CD8-positive, alpha-beta memory T cell (primary cell): ENCODE results near the gene KCNIP1. TPM values are rescaled to one million over a fixed set of nuclear protein-coding genes. Genes with fewer than 3 reads are reported as not detected.
"Not testable (repeated sequence)": the region's sequence is repeated elsewhere in the genome, so short reads cannot be mapped to it uniquely, and the experiment has no call there.

Source experiments
- CTCF ChIA-PET: fragments of 350-600 bp; sonication (Branson Sonifier 250); formaldehyde crosslinking; loops from one replicate; lab custom pipeline; 2021; ENCODE audit warnings: antibody characterized with exemption; lab: Charles Lee
- POLR2A ChIA-PET: fragments of 350-600 bp; sonication (Branson Sonifier 250); formaldehyde crosslinking; loops from one replicate; lab custom pipeline; 2021; ENCODE audit warnings: antibody characterized with exemption; lab: Charles Lee
- DNase-seq, 5 donors: peaks; one replicate each; pipeline versions ENCODE4 v3.0.0 to v3.0.0-alpha.2; 2020 to 2022; ENCODE audit warnings: mixed read lengths in 1 of 5
- H3K27ac ChIP-seq: one replicate; pipeline ENCODE4 v1.7.0; 2013; ENCODE audit warnings: low read depth, mild to moderate bottlenecking, low read length, moderate library complexity
- H3K27me3 ChIP-seq: 2 replicates; pipeline ENCODE4 v1.7.0; 2013; ENCODE audit warnings: low read length, mild to moderate bottlenecking; ENCODE audit not compliant: insufficient read depth, poor library complexity, severe bottlenecking
- H3K36me3 ChIP-seq: 2 replicates; pipeline ENCODE4 v1.7.0; 2013; ENCODE audit warnings: mild to moderate bottlenecking, low read length, moderate library complexity; ENCODE audit not compliant: insufficient read depth
- H3K4me1 ChIP-seq: 2 replicates; pipeline ENCODE4 v1.7.0; 2013; ENCODE audit warnings: mild to moderate bottlenecking, low read length, moderate library complexity; ENCODE audit not compliant: insufficient read depth
- H3K4me3 ChIP-seq: 2 replicates; pipeline ENCODE4 v1.7.0; 2013; ENCODE audit warnings: mild to moderate bottlenecking, low read length
- H3K9me3 ChIP-seq: 2 replicates; pipeline ENCODE4 v1.7.0; 2013; ENCODE audit warnings: mild to moderate bottlenecking, low read length
- H3K27ac Mint-ChIP-seq, 8 donors: one replicate each; pipeline ENCODE4 v1.8.0; 2020 to 2021; ENCODE audit warnings: mixed read lengths in 8 of 8, mild to moderate bottlenecking in 6 of 8, inconsistent platforms in 3 of 8, moderate library complexity in 3 of 8
- H3K27me3 Mint-ChIP-seq, 2 donors: one replicate each; pipeline ENCODE4 v1.8.0; 2020 to 2021; ENCODE audit warnings: mixed read lengths in 2 of 2, mild to moderate bottlenecking in 1 of 2, moderate library complexity in 1 of 2
- H3K36me3 Mint-ChIP-seq, 3 donors: one replicate each; pipeline ENCODE4 v1.8.0; 2020 to 2021; ENCODE audit warnings: mixed read lengths in 3 of 3, inconsistent platforms in 1 of 3, mild to moderate bottlenecking in 1 of 3
- H3K4me1 Mint-ChIP-seq, 3 donors: one replicate each; pipeline ENCODE4 v1.8.0; 2020 to 2021; ENCODE audit warnings: mixed read lengths in 3 of 3, inconsistent platforms in 1 of 3, mild to moderate bottlenecking in 1 of 3
- H3K4me3 Mint-ChIP-seq, 7 donors: one replicate each; pipeline ENCODE4 v1.8.0; 2020 to 2021; ENCODE audit warnings: mixed read lengths in 7 of 7, mild to moderate bottlenecking in 6 of 7, moderate library complexity in 4 of 7, inconsistent platforms in 2 of 7
- H3K9me3 Mint-ChIP-seq, 5 donors: one replicate each; pipeline ENCODE4 v1.8.0; 2020 to 2022; ENCODE audit warnings: mixed read lengths in 5 of 5, mild to moderate bottlenecking in 3 of 5, moderate library complexity in 2 of 5, inconsistent platforms in 1 of 5
- polyA plus RNA-seq: library from polyadenylated mRNA; unstranded; fragments of 300-500 nt; fragmentation: Illumina TruSeq; gene quantifications from one replicate; pipeline ENCODE4 v1.2.3, GENCODE V29; 2021
- total RNA-seq, 2 experiments: library from RNA; stranded (reverse); gene quantifications; one replicate each; pipeline ENCODE4 v1.2.3, GENCODE V29; 2021

KCNIP1 gene
- total and polyA plus RNA-seq, 3 experiments from 2014 or later = not detected

GRCh38 chr5:170546282-170546681, 42.5 kb downstream of the KCNIP1 start:
- Histone ChIP-seq H3K4me3 (no peak overlapping the region), H3K36me3 (no peaks in the 10 kb centered on the region), H3K9me3 (no peaks in the 10 kb centered on the region), H3K4me1 (no peaks in the 10 kb centered on the region), H3K27me3 (no peaks in the 10 kb centered on the region), H3K27ac (no peak overlapping the region)
- ChIA-PET CTCF (no interaction called here), POLR2A (no interaction called here)
- Mint-ChIP-seq H3K27ac (peak overlapping the region in 1 of 8 donors; percentile 16), H3K9me3 (peaks cover 2 to 13% (median 7%) of the 10 kb centered on the region in 5 donors), H3K27me3 (peaks cover 2 to 7% of the 10 kb centered on the region in 2 donors), H3K4me1 (no peaks in the 10 kb centered on the region), H3K4me3 (no peak overlapping the region), H3K36me3 (no peaks in the 10 kb centered on the region)
- no peak for DNase-seq

- H3K27ac Mint-ChIP-seq, H3K4me1 Mint-ChIP-seq, H3K4me3 Mint-ChIP-seq, H3K27ac ChIP-seq, H3K9me3 Mint-ChIP-seq, H3K36me3 ChIP-seq, DNase-seq, H3K4me3 ChIP-seq, H3K27me3 ChIP-seq, H3K36me3 Mint-ChIP-seq, H3K9me3 ChIP-seq, H3K4me1 ChIP-seq, CTCF ChIA-PET, POLR2A ChIA-PET: not testable (repeated sequence)
- H3K27me3 Mint-ChIP-seq = peaks cover 7 to 23% of the 10 kb centered on the region in 2 donors
These were observed 46.6 kb downstream of the KCNIP1 start for GRCh38 chr5:170550382-170550781.

- Mint-ChIP-seq H3K4me1 (no peaks in the 10 kb centered on the region), H3K27me3 (peaks cover 12 to 23% of the 10 kb centered on the region in 2 donors), H3K36me3 (no peaks in the 10 kb centered on the region), H3K9me3 (peaks cover 0 to 4% (median 0%) of the 10 kb centered on the region in 5 donors), H3K4me3 (no peak overlapping the region), H3K27ac (no peak overlapping the region)
- Histone ChIP-seq H3K27me3 (peaks cover 6% of the 10 kb centered on the region), H3K27ac (no peak overlapping the region), H3K4me3 (no peak overlapping the region), H3K4me1 (no peaks in the 10 kb centered on the region), H3K36me3 (no peaks in the 10 kb centered on the region), H3K9me3 (no peaks in the 10 kb centered on the region)
- ChIA-PET CTCF (no interaction called here), POLR2A (no interaction called here)
- DNase-seq = no peak
These were observed 47.3 kb downstream of the KCNIP1 start for GRCh38 chr5:170551076-170551475.

- H3K4me3 Mint-ChIP-seq = no peak overlapping the region
- no peak overlapping the region for H3K27ac Mint-ChIP-seq
- H3K27me3 Mint-ChIP-seq = peaks cover 14 to 23% of the 10 kb centered on the region in 2 donors
- ChIA-PET POLR2A (no interaction called here), CTCF (no interaction called here)
- Histone ChIP-seq H3K27ac (no peak overlapping the region), H3K9me3 (no peaks in the 10 kb centered on the region), H3K4me1 (no peaks in the 10 kb centered on the region), H3K36me3 (no peaks in the 10 kb centered on the region), H3K4me3 (no peak overlapping the region), H3K27me3 (peaks cover 6% of the 10 kb centered on the region)
- H3K36me3 Mint-ChIP-seq = no peaks in the 10 kb centered on the region
- H3K9me3 Mint-ChIP-seq = no peaks in the 10 kb centered on the region
- no peaks in the 10 kb centered on the region for H3K4me1 Mint-ChIP-seq
- DNase-seq = no peak
These were observed 47.8 kb downstream of the KCNIP1 start for GRCh38 chr5:170551622-170552021.

- DNase-seq = no peak
- no peaks in the 10 kb centered on the region for H3K4me1 ChIP-seq
- H3K4me1 Mint-ChIP-seq = no peaks in the 10 kb centered on the region
- no peaks in the 10 kb centered on the region for H3K36me3 ChIP-seq
- H3K4me3 ChIP-seq = no peak overlapping the region
- POLR2A ChIA-PET = no interaction called here
- H3K4me3 Mint-ChIP-seq = no peak overlapping the region
- no peaks in the 10 kb centered on the region for H3K36me3 Mint-ChIP-seq
- no peak overlapping the region for H3K27ac ChIP-seq
- no peaks in the 10 kb centered on the region for H3K9me3 ChIP-seq
- CTCF ChIA-PET = no interaction called here
- no peak overlapping the region for H3K27ac Mint-ChIP-seq
- H3K27me3 Mint-ChIP-seq = peaks cover 12 to 22% of the 10 kb centered on the region in 2 donors
- no peaks in the 10 kb centered on the region for H3K9me3 Mint-ChIP-seq
- peaks cover 6% of the 10 kb centered on the region for H3K27me3 ChIP-seq
These were observed 48.8 kb downstream of the KCNIP1 start for GRCh38 chr5:170552621-170553115.

GRCh38 chr5:170553218-170553617, 49.4 kb downstream of the KCNIP1 start:
- ChIA-PET POLR2A (no interaction called here), CTCF (no interaction called here)
- DNase-seq = no peak
- Mint-ChIP-seq H3K4me3 (no peak overlapping the region), H3K27me3 (peaks cover 12 to 19% of the 10 kb centered on the region in 2 donors), H3K4me1 (no peaks in the 10 kb centered on the region), H3K36me3 (no peaks in the 10 kb centered on the region), H3K9me3 (no peaks in the 10 kb centered on the region), H3K27ac (no peak overlapping the region)
- peaks cover 6% of the 10 kb centered on the region for H3K27me3 ChIP-seq
- no peaks in the 10 kb centered on the region for H3K36me3 ChIP-seq
- no peak overlapping the region for H3K4me3 ChIP-seq
- H3K9me3 ChIP-seq = no peaks in the 10 kb centered on the region
- H3K27ac ChIP-seq = no peak overlapping the region
- no peaks in the 10 kb centered on the region for H3K4me1 ChIP-seq

GRCh38 chr5:170554521-170555267, 50.9 kb downstream of the KCNIP1 start:
- POLR2A ChIA-PET = no interaction called here
- CTCF ChIA-PET = no interaction called here
- H3K4me3 Mint-ChIP-seq = no peak overlapping the region

GRCh38 chr5:170557314-170557713, 53.5 kb downstream of the KCNIP1 start:
- H3K9me3 Mint-ChIP-seq = no peaks in the 10 kb centered on the region
- H3K36me3 Mint-ChIP-seq = no peaks in the 10 kb centered on the region
- Histone ChIP-seq H3K27me3 (peaks cover 6% of the 10 kb centered on the region), H3K9me3 (no peaks in the 10 kb centered on the region), H3K27ac (no peak overlapping the region), H3K4me1 (no peaks in the 10 kb centered on the region), H3K4me3 (no peak overlapping the region), H3K36me3 (no peaks in the 10 kb centered on the region)
- no peak overlapping the region for H3K4me3 Mint-ChIP-seq
- no peak overlapping the region for H3K27ac Mint-ChIP-seq
- H3K27me3 Mint-ChIP-seq = peaks cover 15 to 41% of the 10 kb centered on the region in 2 donors
- H3K4me1 Mint-ChIP-seq = no peaks in the 10 kb centered on the region
- no peak for DNase-seq
- POLR2A ChIA-PET = no interaction called here
- CTCF ChIA-PET = no interaction called here

More at GRCh38 chr5:170554521-170555267, 50.9 kb downstream of the KCNIP1 start:
- DNase-seq = no peak
- Mint-ChIP-seq H3K27me3 (peaks cover 12 to 19% of the 10 kb centered on the region in 2 donors), H3K9me3 (no peaks in the 10 kb centered on the region), H3K27ac (no peak overlapping the region), H3K36me3 (no peaks in the 10 kb centered on the region), H3K4me1 (no peaks in the 10 kb centered on the region)
- H3K4me1 ChIP-seq = no peaks in the 10 kb centered on the region
- H3K9me3 ChIP-seq = no peaks in the 10 kb centered on the region
- no peak overlapping the region for H3K27ac ChIP-seq
- H3K27me3 ChIP-seq = peaks cover 6% of the 10 kb centered on the region
- H3K4me3 ChIP-seq = no peak overlapping the region
- H3K36me3 ChIP-seq = no peaks in the 10 kb centered on the region
